ENCODE data around the gene SPIN1.

SPIN1 gene

GRCh38 chr9:88390371-88390990, 2.2 kb downstream of the SPIN1 start:
- no peak for DNase-seq

GRCh38 chr9:88391236-88391635, 3.0 kb downstream of the SPIN1 start:
- DNase-seq = no peak

GRCh38 chr9:88391921-88392320, 3.7 kb downstream of the SPIN1 start:
- DNase-seq = no peak

GRCh38 chr9:88392549-88392948, 4.3 kb downstream of the SPIN1 start:
- no peak for DNase-seq

- no peak for DNase-seq
Measured at GRCh38 chr9:88396836-88397577, 8.8 kb downstream of the SPIN1 start.

GRCh38 chr9:88398016-88398415, 9.8 kb downstream of the SPIN1 start:
- DNase-seq = no peak

- no peak for DNase-seq
Measured at GRCh38 chr9:88399966-88400365, 11.7 kb downstream of the SPIN1 start.

GRCh38 chr9:88403340-88403739, 15.1 kb downstream of the SPIN1 start:
- no peak for DNase-seq

- no peak for DNase-seq
Measured at GRCh38 chr9:88406051-88406450, 17.8 kb downstream of the SPIN1 start.

GRCh38 chr9:88411471-88411870, 23.2 kb downstream of the SPIN1 start:
- no peak for DNase-seq

- no peak for DNase-seq
Measured at GRCh38 chr9:88414298-88414697, 26.1 kb downstream of the SPIN1 start.

- DNase-seq = no peak
Measured at GRCh38 chr9:88418025-88418424, 29.8 kb downstream of the SPIN1 start.

GRCh38 chr9:88418715-88419540, 30.7 kb downstream of the SPIN1 start:
- DNase-seq = no peak

GRCh38 chr9:88420227-88420626, 32.0 kb downstream of the SPIN1 start:
- no peak for DNase-seq

GRCh38 chr9:88421348-88421747, 33.1 kb downstream of the SPIN1 start:
- no peak for DNase-seq

GRCh38 chr9:88425538-88425950, 37.3 kb downstream of the SPIN1 start:
- no peak for DNase-seq

- no peak for DNase-seq
Measured at GRCh38 chr9:88426651-88427050, 38.4 kb downstream of the SPIN1 start.

GRCh38 chr9:88429595-88430430, 41.6 kb downstream of the SPIN1 start:
- no peak for DNase-seq

- DNase-seq = no peak
Measured at GRCh38 chr9:88433583-88434255, 45.5 kb downstream of the SPIN1 start.

- DNase-seq = no peak
Measured at GRCh38 chr9:88435336-88435735, 47.1 kb downstream of the SPIN1 start.

- DNase-seq = no peak
Measured at GRCh38 chr9:88436379-88436778, 48.1 kb downstream of the SPIN1 start.
